ENCODE data around the gene TSC1. TPM values are rescaled to one million over a fixed set of nuclear protein-coding genes. Genes with fewer than 3 reads are reported as not detected.

Gene TSC1
- total RNA-seq, 1 donor from 2014 or later, result 64.9 TPM

DNA sequence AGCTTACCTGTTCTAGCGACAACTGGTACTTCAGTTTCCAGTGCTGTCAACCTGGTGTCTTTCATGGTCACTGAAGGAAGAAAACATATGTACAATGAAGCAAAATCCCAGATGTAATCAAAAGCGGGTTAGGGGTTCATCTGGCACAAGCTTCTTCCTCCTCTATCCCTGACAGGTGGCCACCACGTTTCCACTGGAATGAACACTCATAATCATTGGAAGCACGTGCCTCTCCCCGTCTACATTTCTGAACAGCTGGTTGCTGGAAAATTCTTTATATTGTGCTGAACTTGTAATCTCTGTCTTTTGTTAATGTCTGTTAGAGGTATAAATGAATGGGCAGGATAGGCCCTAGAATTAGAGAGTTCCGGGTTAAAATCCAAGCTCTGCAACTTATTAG, 9.4 kb downstream of the TSC1 start:
- no peaks in the 10 kb centered on the region for H3K27me3 Mint-ChIP-seq (ENCODE audit: insufficient read depth, low read depth)
- H3K27ac Mint-ChIP-seq, result no peak overlapping the region
- H3K4me1 Mint-ChIP-seq, result no peaks in the 10 kb centered on the region
- H3K36me3 Mint-ChIP-seq, result peaks cover 10% of the 10 kb centered on the region
- no peak overlapping the region for H3K4me3 ChIP-seq
- H3K4me1 ChIP-seq, result no peaks in the 10 kb centered on the region
- no peaks in the 10 kb centered on the region for H3K27me3 ChIP-seq
- H3F3A ChIP-seq (ENCODE audit: low read depth), result no peaks in the 10 kb centered on the region
- H3K27ac ChIP-seq, result no peak overlapping the region
- H3K9ac ChIP-seq, result no peak overlapping the region
- peaks cover 11% of the 10 kb centered on the region for H4K20me1 ChIP-seq (ENCODE audit: low read depth)
- no peaks in the 10 kb centered on the region for H3K9me3 Mint-ChIP-seq
- H2AFZ ChIP-seq (replicated peaks), result no peak overlapping the region
- H3K4me3 Mint-ChIP-seq, result no peak overlapping the region
- H3K4me2 ChIP-seq, result no peak overlapping the region
- H3K9me3 ChIP-seq (ENCODE audit: low read depth), result no peaks in the 10 kb centered on the region
- H3K79me2 ChIP-seq (ENCODE audit: low read depth), result peaks cover 23% of the 10 kb centered on the region
- TF ChIP-seq, protein P1, sequence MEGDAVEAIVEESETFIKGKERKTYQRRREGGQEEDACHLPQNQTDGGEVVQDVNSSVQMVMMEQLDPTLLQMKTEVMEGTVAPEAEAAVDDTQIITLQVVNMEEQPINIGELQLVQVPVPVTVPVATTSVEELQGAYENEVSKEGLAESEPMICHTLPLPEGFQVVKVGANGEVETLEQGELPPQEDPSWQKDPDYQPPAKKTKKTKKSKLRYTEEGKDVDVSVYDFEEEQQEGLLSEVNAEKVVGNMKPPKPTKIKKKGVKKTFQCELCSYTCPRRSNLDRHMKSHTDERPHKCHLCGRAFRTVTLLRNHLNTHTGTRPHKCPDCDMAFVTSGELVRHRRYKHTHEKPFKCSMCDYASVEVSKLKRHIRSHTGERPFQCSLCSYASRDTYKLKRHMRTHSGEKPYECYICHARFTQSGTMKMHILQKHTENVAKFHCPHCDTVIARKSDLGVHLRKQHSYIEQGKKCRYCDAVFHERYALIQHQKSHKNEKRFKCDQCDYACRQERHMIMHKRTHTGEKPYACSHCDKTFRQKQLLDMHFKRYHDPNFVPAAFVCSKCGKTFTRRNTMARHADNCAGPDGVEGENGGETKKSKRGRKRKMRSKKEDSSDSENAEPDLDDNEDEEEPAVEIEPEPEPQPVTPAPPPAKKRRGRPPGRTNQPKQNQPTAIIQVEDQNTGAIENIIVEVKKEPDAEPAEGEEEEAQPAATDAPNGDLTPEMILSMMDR (IDR thresholded peaks at IDR 0.05), result no peak
- TF ChIP-seq EZH2 (IDR thresholded peaks at IDR 0.05), result no peak
- no peak for TF ChIP-seq EZH2phosphoT487 (IDR thresholded peaks at IDR 0.05)
- H3K36me3 ChIP-seq, result no peaks in the 10 kb centered on the region
- no peak for DNase-seq (ENCODE audit: low spot score)

DNA sequence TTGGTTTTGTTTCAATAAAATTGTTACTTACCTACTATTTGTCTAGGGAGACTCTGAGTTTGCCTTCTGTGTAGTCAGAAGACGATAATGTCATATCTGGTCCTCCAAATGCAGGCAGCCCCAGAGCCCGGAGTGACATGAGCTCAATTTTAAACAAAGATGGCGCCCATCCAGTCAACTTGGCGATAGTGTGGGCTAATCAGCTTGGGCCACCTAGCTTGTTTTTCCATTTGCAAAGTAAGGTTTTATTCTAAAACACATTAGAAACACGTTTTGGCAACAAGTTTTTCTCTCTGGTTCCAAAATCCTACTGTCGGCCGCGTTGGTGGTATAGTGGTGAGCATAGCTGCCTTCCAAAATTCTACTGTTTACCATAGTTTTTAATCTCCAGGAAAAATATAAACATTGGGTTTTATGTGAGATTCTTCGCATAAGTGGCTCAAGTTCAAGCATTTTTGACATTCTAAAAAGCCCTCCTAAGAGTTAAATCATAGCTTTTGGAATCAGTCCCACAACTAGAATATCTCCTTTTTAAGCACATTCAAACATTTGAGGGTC, 13.2 kb downstream of the TSC1 start:
- H3F3A ChIP-seq (ENCODE audit: low read depth), result no peaks in the 10 kb centered on the region
- Mint-ChIP-seq H3K27ac (no peak overlapping the region), H3K36me3 (peaks cover 19% of the 10 kb centered on the region), H3K27me3 (ENCODE audit: insufficient read depth, low read depth) (no peaks in the 10 kb centered on the region), H3K4me1 (no peaks in the 10 kb centered on the region), H3K9me3 (no peaks in the 10 kb centered on the region), H3K4me3 (no peak overlapping the region)
- no peaks in the 10 kb centered on the region for H3K4me1 ChIP-seq
- H3K4me3 ChIP-seq, result no peak overlapping the region
- no peak overlapping the region for H3K4me2 ChIP-seq
- DNase-seq (ENCODE audit: low spot score), result no peak
- H3K9me3 ChIP-seq (ENCODE audit: low read depth), result no peaks in the 10 kb centered on the region
- H3K36me3 ChIP-seq, result no peaks in the 10 kb centered on the region
- H3K27me3 ChIP-seq, result no peaks in the 10 kb centered on the region
- no peak overlapping the region for H3K9ac ChIP-seq
- H3K79me2 ChIP-seq (ENCODE audit: low read depth), result no peaks in the 10 kb centered on the region
- TF ChIP-seq, protein P1 (IDR thresholded peaks at IDR 0.05), result no peak
- no peak for TF ChIP-seq EZH2 (IDR thresholded peaks at IDR 0.05)
- TF ChIP-seq EZH2phosphoT487 (IDR thresholded peaks at IDR 0.05), result no peak
- H4K20me1 ChIP-seq (ENCODE audit: low read depth), result no peaks in the 10 kb centered on the region
- no peak overlapping the region for H3K27ac ChIP-seq
- no peak overlapping the region for H2AFZ ChIP-seq (replicated peaks)

DNA sequence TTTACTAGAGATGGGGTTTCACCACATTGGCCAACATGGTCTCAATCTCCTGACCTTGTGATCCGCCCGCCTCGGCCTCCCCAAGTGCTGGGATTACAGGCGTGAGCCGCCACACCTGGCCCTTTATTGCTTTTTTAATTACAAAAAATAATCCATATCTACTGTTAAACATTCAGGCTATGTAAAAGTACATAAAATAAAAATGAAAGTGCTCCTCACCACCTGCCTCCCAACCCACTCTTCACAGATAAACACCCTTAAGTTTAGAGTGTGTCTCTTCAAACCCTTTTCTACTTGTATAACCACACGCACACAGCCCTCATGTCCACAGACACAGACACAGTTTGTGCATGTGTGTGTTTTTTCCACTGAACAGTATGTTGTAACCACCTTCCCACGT, 16.7 kb downstream of the TSC1 start:
- Histone ChIP-seq H3K27me3 (no peaks in the 10 kb centered on the region), H4K20me1 (ENCODE audit: low read depth) (peaks cover 3% of the 10 kb centered on the region), H3K4me2 (no peak overlapping the region), H3K27ac (no peak overlapping the region), H3F3A (ENCODE audit: low read depth) (no peaks in the 10 kb centered on the region), H3K9me3 (ENCODE audit: low read depth) (no peaks in the 10 kb centered on the region), H3K4me3 (no peak overlapping the region), H3K4me1 (no peaks in the 10 kb centered on the region), H3K79me2 (ENCODE audit: low read depth) (no peaks in the 10 kb centered on the region), H3K9ac (no peak overlapping the region), H3K36me3 (peaks cover 5% of the 10 kb centered on the region), H2AFZ (replicated peaks) (no peak overlapping the region)
- DNase-seq (ENCODE audit: low spot score), result no peak
- H3K27ac Mint-ChIP-seq, result no peak overlapping the region
- TF ChIP-seq, protein P1 (IDR thresholded peaks at IDR 0.05), result no peak
- TF ChIP-seq EZH2phosphoT487 (IDR thresholded peaks at IDR 0.05) (no peak), EZH2 (IDR thresholded peaks at IDR 0.05) (no peak)
- H3K4me1 Mint-ChIP-seq, result no peaks in the 10 kb centered on the region
- H3K27me3 Mint-ChIP-seq (ENCODE audit: insufficient read depth, low read depth), result no peaks in the 10 kb centered on the region
- peaks cover 31% of the 10 kb centered on the region for H3K36me3 Mint-ChIP-seq
- no peaks in the 10 kb centered on the region for H3K9me3 Mint-ChIP-seq
- H3K4me3 Mint-ChIP-seq, result no peak overlapping the region

Data from neural progenitor cell (in vitro differentiated cells).